Hippocampal formation (tissue), 2 donors: ENCODE data around the gene AVPR1B.

Experiments
- DNase-seq, 2 donors: peaks; one replicate each; lab custom pipeline; 2025; lab: John Stamatoyannopoulos, UW

The AVPR1B gene

DNA sequence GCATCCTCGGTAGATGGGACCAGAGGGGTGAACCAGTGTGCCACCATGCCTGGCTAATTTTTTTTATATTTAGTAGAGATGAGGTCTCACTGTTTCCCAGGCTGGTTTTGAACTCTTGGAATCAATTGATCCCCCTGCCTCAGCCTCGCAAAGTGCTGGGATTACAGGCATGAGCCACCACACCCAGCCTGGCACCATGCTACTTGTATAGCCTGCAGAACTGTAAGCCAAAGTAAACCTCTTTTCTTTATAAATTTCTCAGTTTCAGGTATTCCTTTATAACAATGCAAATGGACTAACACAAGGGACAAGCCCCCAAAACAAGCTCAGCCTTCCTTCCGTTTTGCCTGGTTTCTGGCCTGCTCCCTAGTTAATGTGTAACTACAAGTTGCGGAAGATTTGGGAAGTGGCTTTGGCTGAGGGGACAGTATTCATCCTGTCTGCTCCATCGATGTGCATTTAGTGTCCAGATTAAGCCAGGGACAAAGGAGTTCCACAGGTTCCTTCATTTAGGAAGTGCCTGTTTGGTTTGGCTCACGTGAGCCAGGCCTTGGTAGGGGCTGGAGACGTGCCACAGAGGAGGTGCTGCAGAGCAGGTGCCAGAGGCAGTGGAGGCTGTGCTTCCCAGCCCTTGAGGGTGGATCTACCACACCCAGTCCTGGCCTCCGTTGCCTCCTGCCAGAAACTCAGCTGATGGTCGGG is 4.4 kb downstream of the AVPR1B start:
- DNase-seq = no peak

DNA sequence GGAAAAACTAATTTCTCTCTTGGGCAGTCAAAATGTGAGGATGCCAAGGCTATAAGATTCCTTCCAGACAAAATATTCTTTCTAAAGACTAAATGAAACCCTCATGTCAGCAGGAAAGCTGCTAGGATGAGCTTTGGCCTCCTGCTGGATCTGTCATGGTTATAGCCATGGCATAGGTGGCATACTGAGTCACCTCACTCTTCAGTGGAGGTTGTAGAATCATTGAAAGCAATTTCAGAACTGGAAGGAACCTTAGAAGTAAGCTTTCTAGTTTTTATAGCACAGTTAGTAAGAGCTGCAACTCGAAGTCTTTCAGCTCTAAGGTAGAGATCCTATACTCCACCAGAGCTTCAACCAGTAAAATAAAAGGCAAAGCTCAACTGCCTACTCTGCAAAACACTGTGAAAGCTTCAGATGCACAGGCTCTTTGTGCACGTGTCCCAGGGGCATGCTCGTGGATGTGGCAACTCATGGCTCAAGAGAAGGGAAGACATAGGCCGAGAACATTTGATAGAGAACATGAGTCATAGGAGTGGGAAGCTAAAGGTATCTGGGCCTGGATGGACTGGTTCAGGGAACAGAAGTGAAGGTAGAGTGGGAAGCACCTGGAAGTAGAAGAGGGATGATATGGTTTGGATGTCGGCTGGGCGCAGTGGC is 5.8 kb downstream of the AVPR1B start:
- DNase-seq = no peak

DNA sequence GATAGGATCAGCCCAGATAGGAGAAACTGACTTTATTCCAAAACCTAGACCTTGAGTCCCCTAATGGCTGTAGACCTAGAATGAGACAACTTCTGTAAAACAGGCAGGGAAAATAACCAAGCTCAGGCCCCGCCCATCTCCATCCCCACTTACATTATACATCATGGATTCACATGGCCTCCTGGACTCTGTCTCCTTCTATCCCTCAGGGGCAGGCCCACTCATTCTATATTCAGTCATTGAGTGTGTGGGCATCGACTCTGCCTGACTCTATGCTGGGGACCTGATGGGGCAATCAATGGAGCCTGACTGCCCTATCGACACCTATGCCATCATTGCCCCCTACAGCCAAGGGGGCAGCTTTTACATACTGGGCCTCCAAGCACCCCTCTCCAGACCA is 6.4 kb downstream of the AVPR1B start:
- no peak for DNase-seq

GRCh38 chr1:206110161-206110560 is 7.0 kb downstream of the AVPR1B start:
- no peak for DNase-seq

DNA sequence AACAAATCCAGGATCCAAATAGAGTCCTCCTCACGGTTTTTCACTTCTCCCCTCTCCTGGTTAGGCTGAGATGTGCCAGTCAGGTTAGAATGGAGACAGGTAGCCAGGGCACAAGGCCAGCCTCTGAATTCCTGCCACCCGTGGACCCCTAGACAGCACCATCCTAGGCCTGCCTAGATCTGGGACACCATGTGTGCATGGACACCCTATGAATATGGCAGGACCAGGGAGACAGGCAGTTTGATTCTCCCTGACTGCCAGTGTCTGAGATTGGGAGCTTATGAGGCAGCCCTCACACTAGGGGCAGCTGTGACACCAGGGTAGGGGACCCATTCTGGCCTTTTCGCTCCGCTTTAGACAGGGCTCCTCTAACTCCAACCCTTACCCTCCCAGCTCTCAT is 7.5 kb downstream of the AVPR1B start:
- no peak for DNase-seq

- no peak for DNase-seq
These were observed 8.6 kb downstream of the AVPR1B start for GRCh38 chr1:206108635-206109034.

GRCh38 chr1:206107168-206107544 is 10.0 kb downstream of the AVPR1B start:
- DNase-seq = no peak

GRCh38 chr1:206106328-206107167 is 10.6 kb downstream of the AVPR1B start:
- peak; percentile 36 to 68 for DNase-seq

DNA sequence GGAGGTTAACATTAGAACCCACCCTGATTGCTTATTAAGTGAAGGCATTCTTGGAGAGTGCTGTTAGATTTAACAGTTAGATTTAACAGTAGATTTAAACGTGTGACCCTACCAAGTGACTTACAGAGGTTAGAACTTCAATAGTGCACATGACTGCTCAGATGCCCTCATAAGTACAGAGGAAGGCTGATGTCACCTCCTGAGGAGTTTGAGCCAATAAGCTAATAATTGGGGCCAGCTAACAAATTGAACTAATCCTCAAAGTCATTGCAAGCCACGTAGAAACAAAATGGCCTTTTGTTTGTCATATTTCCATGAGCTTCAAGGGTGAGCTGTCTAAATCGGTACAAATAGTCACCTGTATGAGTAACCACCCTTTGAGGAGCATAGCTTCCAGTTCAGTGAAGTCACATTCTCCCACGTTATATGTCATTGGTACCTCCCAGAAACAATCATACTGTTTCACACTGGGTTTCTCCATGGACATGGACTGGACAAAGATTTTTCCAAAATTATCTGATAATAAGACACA is 11.7 kb downstream of the AVPR1B start:
- no peak for DNase-seq

DNA sequence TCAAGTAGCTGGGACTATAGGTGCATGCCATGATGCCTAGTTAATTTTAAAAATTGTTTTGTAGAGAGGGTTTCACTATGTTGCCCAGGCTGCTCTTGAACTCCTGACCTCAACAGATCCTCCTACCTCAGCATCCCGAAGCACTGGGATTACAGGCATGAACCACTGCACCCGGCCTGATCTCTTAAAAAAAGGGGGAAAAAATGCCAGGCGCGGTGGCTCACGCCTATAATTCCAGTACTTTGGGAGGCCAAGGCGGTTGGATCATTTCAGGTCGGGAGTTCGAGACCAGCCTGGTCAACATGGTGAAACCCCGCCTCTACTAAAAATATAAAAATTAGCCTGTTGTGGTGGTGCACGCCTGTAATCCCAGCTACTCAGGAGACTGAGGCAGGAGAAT is 13.2 kb downstream of the AVPR1B start:
- DNase-seq = no peak

- peak in 1 of 2 donors; percentile 21 for DNase-seq
These were observed 14.8 kb downstream of the AVPR1B start for GRCh38 chr1:206102292-206102936.

DNA sequence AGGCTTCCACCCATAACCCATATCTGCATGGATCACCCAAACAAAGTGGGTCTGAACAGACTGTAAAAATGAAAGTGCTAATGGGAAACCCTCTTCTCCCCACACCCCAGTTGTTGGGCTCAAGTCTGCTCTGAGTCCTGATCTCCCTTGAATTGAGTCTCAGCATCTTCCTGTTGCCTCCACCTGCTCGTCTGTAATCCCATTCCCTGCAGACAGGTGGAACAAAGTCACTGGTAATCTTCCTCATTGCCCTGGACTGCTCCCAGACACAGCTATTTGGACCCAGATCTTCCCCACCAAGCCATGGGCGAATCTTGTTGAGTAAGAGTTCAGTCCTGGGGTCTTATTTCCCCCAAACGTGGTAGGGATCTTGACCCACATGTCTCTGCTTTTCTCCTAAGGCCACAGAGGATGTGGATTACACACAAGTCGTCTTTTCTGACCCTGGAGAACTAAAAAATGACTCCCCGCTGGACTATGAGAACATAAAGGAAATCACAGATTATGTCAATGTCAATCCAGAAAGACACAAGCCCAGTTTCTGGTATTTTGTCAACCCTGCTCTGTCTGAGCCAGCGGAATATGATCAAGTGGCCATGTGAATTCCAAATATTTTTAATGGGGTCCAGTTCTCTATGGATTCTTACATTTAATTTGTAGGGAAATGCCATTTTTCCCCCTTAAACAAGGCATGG is 15.7 kb downstream of the AVPR1B start:
- DNase-seq = no peak

DNA sequence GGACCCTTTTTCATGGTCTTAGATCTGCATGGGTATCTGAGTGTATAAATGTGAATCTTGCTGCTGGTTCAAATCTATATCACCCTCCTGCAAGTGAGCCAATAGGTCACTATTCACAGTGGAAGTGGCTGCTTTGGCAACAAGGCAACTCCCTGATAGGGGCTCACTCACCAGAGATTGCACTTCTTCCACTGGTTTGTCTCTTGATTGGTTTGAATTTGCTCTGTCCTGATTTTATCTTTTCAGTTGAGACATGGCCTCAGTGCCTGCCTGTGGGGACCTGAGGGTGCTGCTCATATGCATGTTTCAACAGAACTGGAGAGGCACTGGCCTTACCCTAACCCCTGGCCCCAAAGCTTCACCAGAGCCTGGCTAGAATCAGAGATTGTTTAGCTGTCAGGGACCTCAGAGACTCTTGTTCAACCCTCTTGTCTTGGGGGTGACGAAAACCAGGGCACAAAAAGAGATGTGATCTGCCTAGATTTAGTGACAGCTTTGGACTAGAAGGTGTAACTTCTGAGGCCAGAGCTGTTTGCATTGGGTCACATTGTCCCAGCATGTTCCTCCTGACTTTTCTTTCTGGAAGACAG is 16.9 kb downstream of the AVPR1B start:
- no peak for DNase-seq

GRCh38 chr1:206098242-206098919 is 18.8 kb downstream of the AVPR1B start:
- no peak for DNase-seq

- no peak for DNase-seq
These were observed 19.8 kb downstream of the AVPR1B start for GRCh38 chr1:206097381-206097780.

DNA sequence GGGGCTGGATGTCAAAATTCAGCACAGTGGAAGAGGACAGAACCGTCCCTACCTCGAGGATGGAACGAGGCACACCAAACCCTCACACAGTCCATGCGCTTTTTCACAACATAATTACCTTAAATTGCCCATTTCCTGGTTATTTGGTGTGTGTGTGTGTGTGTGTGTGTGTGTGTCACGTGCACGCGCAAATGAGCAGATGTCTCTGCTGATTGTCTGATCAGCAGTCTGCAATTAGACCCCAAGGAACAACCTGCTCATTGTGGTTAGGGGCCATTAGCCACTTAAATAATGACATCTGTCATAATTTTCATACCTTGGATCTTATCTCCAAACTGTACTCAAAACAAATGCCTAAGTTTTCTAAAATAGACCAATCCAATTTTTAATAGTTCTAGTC is 23.2 kb downstream of the AVPR1B start:
- DNase-seq = no peak

- no peak for DNase-seq
These were observed 27.8 kb downstream of the AVPR1B start for GRCh38 chr1:206089341-206089740.

- no peak for DNase-seq
These were observed 30.1 kb downstream of the AVPR1B start for GRCh38 chr1:206087091-206087490.

- DNase-seq = no peak
These were observed 33.4 kb downstream of the AVPR1B start for GRCh38 chr1:206083750-206084149.
